H1 (cell line): ENCODE measurements around the gene FEV. TPM values are rescaled to one million over a fixed set of nuclear protein-coding genes. Genes with fewer than 3 reads are reported as not detected.
A peak's percentile ranks its signal among the peaks of the same experiment; 100 is the strongest.
"Not testable (repeated sequence)": the region's sequence is repeated elsewhere in the genome, so short reads cannot be mapped to it uniquely, and the experiment has no call there.

ENCODE experiments used
- CTCF ChIA-PET: fragments of 300-600 bp; sonication (Branson Sonifier 250); formaldehyde crosslinking; loops from one replicate; lab custom pipeline; 2021; ENCODE audit not compliant: partially characterized antibody; lab: Charles Lee
- POLR2A ChIA-PET: fragments of 300-600 bp; sonication (Branson Sonifier 250); formaldehyde crosslinking; loops from one replicate; lab custom pipeline; 2021; ENCODE audit warnings: inconsistent platforms; ENCODE audit not compliant: partially characterized antibody; lab: Charles Lee
- DNase-seq, 2 experiments: peaks; one replicate each; pipeline versions ENCODE4 v3.0.0 to v3.0.0-alpha.2; 2010 to 2022; ENCODE audit warnings: low spot score in 2 of 2, low read depth in 1 of 2, mixed read lengths in 1 of 2
- FAIRE-seq: peaks from 2 replicates; lab custom pipeline; 2011; peaks lifted over from hg19 to GRCh38; lab: Jason Lieb, UNC
- H2AFZ ChIP-seq: 2 replicates; pipeline ENCODE4 v1.8.1; 2012; ENCODE audit warnings: low read length, inconsistent platforms
- H2AK5ac ChIP-seq: 2 replicates; pipeline ENCODE4 v1.6.1; 2013; ENCODE audit warnings: low read depth, low read length
- H2BK120ac ChIP-seq: replicated peaks from 2 replicates; pipeline ENCODE3; 2013; ENCODE audit warnings: low read depth, low read length, inconsistent platforms
- H2BK12ac ChIP-seq: 2 replicates; pipeline ENCODE4 v1.6.1; 2013; ENCODE audit warnings: low read depth, low read length
- H2BK15ac ChIP-seq: 2 replicates; pipeline ENCODE4 v1.6.1; 2013; ENCODE audit warnings: low read length
- H2BK20ac ChIP-seq: 2 replicates; pipeline ENCODE4 v1.6.1; 2013; ENCODE audit warnings: low read length
- H2BK5ac ChIP-seq: 2 replicates; pipeline ENCODE4 v1.6.1; 2013; ENCODE audit warnings: low read depth, low read length
- H3K14ac ChIP-seq: 2 replicates; pipeline ENCODE4 v1.6.1; 2013; ENCODE audit warnings: inconsistent platforms; ENCODE audit not compliant: insufficient read length
- H3K18ac ChIP-seq: 2 replicates; pipeline ENCODE4 v1.6.1; 2013; ENCODE audit warnings: low read length; ENCODE audit errors: extremely low read depth
- H3K23ac ChIP-seq: 2 replicates; pipeline ENCODE4 v1.6.1; 2013; ENCODE audit warnings: inconsistent platforms; ENCODE audit not compliant: insufficient read length
- H3K23me2 ChIP-seq: 2 replicates; pipeline ENCODE4 v1.6.1; 2013; ENCODE audit warnings: low read depth, low read length
- H3K27ac ChIP-seq: 2 replicates; pipeline ENCODE4 v1.6.1; 2011; ENCODE audit warnings: low read depth, low read length, inconsistent platforms
- H3K27me3 ChIP-seq, 4 experiments: replicated peaks in 1 of 4; 1 replicate in 1 of 4; 2 replicates in 3 of 4; pipeline versions ENCODE4 v1.6.1 to v1.8.1; 2011 to 2013; ENCODE audit warnings: low read length in 3 of 4, mild to moderate bottlenecking in 3 of 4, inconsistent platforms in 2 of 4, mixed read lengths in 2 of 4, moderate library complexity in 1 of 4; ENCODE audit not compliant: control insufficient read depth in 3 of 4, insufficient read depth in 3 of 4; ENCODE audit errors: extremely low read depth in 1 of 4
- H3K36me3 ChIP-seq, 4 experiments: 2 replicates each; pipeline versions ENCODE4 v1.6.1 to v1.8.1; 2011 to 2013; ENCODE audit warnings: mild to moderate bottlenecking in 4 of 4, low read length in 3 of 4, moderate library complexity in 2 of 4, control low read depth in 1 of 4, inconsistent platforms in 1 of 4; ENCODE audit not compliant: insufficient read depth in 4 of 4, control insufficient read depth in 2 of 4
- H3K4ac ChIP-seq: replicated peaks from 2 replicates; pipeline ENCODE3; 2013; ENCODE audit warnings: low read length, low read depth, mixed read lengths, inconsistent platforms; ENCODE audit not compliant: insufficient read length
- H3K4me1 ChIP-seq, 4 experiments: replicated peaks in 1 of 4; 1 replicate in 1 of 4; 2 replicates in 3 of 4; pipeline versions ENCODE4 v1.6.1 to v1.8.1; 2011 to 2013; ENCODE audit warnings: low read length in 3 of 4, inconsistent platforms in 2 of 4, mixed read lengths in 1 of 4; ENCODE audit not compliant: insufficient read depth in 4 of 4, control insufficient read depth in 3 of 4
- H3K4me2 ChIP-seq, 2 experiments: 2 replicates each; pipeline versions ENCODE4 v1.6.1 to v1.8.1; 2011 to 2013; ENCODE audit warnings: low read depth in 2 of 2, low read length in 2 of 2, control low read depth in 1 of 2, inconsistent platforms in 1 of 2, mild to moderate bottlenecking in 1 of 2; ENCODE audit not compliant: insufficient read depth in 1 of 2
- H3K4me3 ChIP-seq, 4 experiments: fragments of 200-600, 300-600 bp in 1 of 4; sonication (generic), shearing (Covaris generic), sonication (Bioruptor Twin) in 1 of 4; 2 replicates each; pipeline versions ENCODE4 v1.5.1 to v1.8.1; 2011 to 2016; ENCODE audit warnings: low read length in 4 of 4, low read depth in 3 of 4, control low read depth in 2 of 4, inconsistent platforms in 2 of 4, mild to moderate bottlenecking in 2 of 4, mixed read lengths in 1 of 4, moderate library complexity in 1 of 4; ENCODE audit not compliant: insufficient read depth in 2 of 4; ENCODE audit errors: extremely low read depth in 1 of 4
- H3K56ac ChIP-seq: replicated peaks from 2 replicates; pipeline ENCODE3; 2013; ENCODE audit warnings: low read depth, mild to moderate bottlenecking, mixed read lengths, low read length, inconsistent platforms; ENCODE audit not compliant: insufficient read length
- H3K79me1 ChIP-seq: 2 replicates; pipeline ENCODE4 v1.6.1; 2013; ENCODE audit warnings: low read depth, low read length, control low read depth
- H3K79me2 ChIP-seq, 2 experiments: 2 replicates each; pipeline versions ENCODE4 v1.6.1 to v1.8.1; 2012 to 2013; ENCODE audit warnings: low read length in 2 of 2, mild to moderate bottlenecking in 2 of 2, inconsistent platforms in 1 of 2; ENCODE audit not compliant: insufficient read depth in 2 of 2, control insufficient read depth in 1 of 2
- H3K9ac ChIP-seq, 4 experiments: replicated peaks in 1 of 4; 1 replicate in 1 of 4; 2 replicates in 3 of 4; pipeline versions ENCODE4 v1.6.1 to v1.8.1; 2011 to 2013; ENCODE audit warnings: low read depth in 3 of 4, low read length in 3 of 4, control low read depth in 2 of 4, mild to moderate bottlenecking in 2 of 4, moderate library complexity in 2 of 4, inconsistent platforms in 1 of 4; ENCODE audit errors: extremely low read depth in 1 of 4
- H3K9me3 ChIP-seq, 2 experiments: 2 replicates each; pipeline versions ENCODE4 v1.6.1 to v1.8.1; 2012 to 2013; ENCODE audit warnings: mild to moderate bottlenecking in 2 of 2, moderate library complexity in 2 of 2, control low read depth in 1 of 2, inconsistent platforms in 1 of 2, low read depth in 1 of 2, low read length in 1 of 2, mixed read lengths in 1 of 2; ENCODE audit not compliant: insufficient read depth in 2 of 2
- H4K20me1 ChIP-seq, 2 experiments: replicated peaks in 1 of 2; 2 replicates each; pipeline versions ENCODE3 to v1.8.1; 2011 to 2013; ENCODE audit warnings: inconsistent platforms in 2 of 2, low read length in 2 of 2, mild to moderate bottlenecking in 1 of 2; ENCODE audit not compliant: insufficient read depth in 2 of 2, control insufficient read depth in 1 of 2
- H4K5ac ChIP-seq: 2 replicates; pipeline ENCODE4 v1.6.1; 2013; ENCODE audit warnings: low read length, low read depth, mixed read lengths, inconsistent platforms; ENCODE audit not compliant: insufficient read length
- H4K8ac ChIP-seq: 2 replicates; pipeline ENCODE4 v1.8.0; 2013; ENCODE audit warnings: mild to moderate bottlenecking, moderate library complexity, low read length, inconsistent platforms; ENCODE audit not compliant: insufficient read depth; ENCODE audit errors: extremely low read depth
- H4K91ac ChIP-seq: replicated peaks from 2 replicates; pipeline ENCODE3; 2013; ENCODE audit warnings: low read length, mixed read lengths, inconsistent platforms; ENCODE audit not compliant: insufficient read length
- WGBS, 2 experiments: shearing (Covaris generic) in 1 of 2; methylation state at CpG; one replicate each; pipeline versions ENCODE4 v1.1.6 to v1.1.7; 2013 to 2015; ENCODE audit warnings: low lambda C conversion rate in 2 of 2, mixed read lengths in 2 of 2, inconsistent platforms in 1 of 2, low coverage in 1 of 2, missing lambda C conversion rate in 1 of 2; ENCODE audit not compliant: insufficient replicate concordance in 2 of 2, insufficient coverage in 1 of 2, insufficient read length in 1 of 2; ENCODE audit errors: extremely low coverage in 1 of 2, missing lambda C conversion rate in 1 of 2; 5-methylcytosine and 5-hydroxymethylcytosine counted together
- microRNA counts: library from miRNA; unstranded; fragments of <30 nt; microRNA quantifications from one replicate; lab custom pipeline; 2015
- microRNA-seq, 2 experiments: library from miRNA; unstranded; fragments of <30 nt; microRNA quantifications; one replicate each; pipeline versions ENCODE4 to v1.2.0, GENCODE V29; 2016 to 2020; ENCODE audit warnings: borderline microRNAs expressed in 2 of 2, borderline number of aligned reads in 2 of 2, borderline replicate concordance in 1 of 2
- polyA plus RNA-seq, 7 experiments: library from polyadenylated mRNA; depleted of rRNA in 3 of 7; stranded (reverse) in 5 of 7; unstranded in 2 of 7; fragments of >200 nt in 5 of 7; fragments of 200-250 nt in 2 of 7; gene quantifications; 1 replicate in 5 of 7; 2 replicates in 1 of 7; 4 replicates in 1 of 7; pipeline versions ENCODE4 v1.2.1 to v1.2.3, GENCODE V29; 2011 to 2013; ENCODE audit warnings: missing spikeins in 2 of 7, mixed read lengths in 2 of 7
- small RNA-seq: library from polyadenylated mRNA; stranded (forward); fragments of <200 nt; extraction: miRNeasy Mini kit (QIAGEN cat#:217004); gene quantifications from one replicate; pipeline ENCODE3, GENCODE V24; 2013; ENCODE audit not compliant: insufficient read depth
- total RNA-seq: library from RNA; stranded (reverse); fragmentation: NEBNext Ultra II Directional; extraction: Animal tissue kit (Norgen Biotek cat#: 25700); gene quantifications from 2 replicates; pipeline ENCODE4 v1.2.1, GENCODE V29; 2021

The FEV gene
- total and polyA plus RNA-seq, 2 of the 8 experiments (the other 6 are each of a cell fraction or from before 2014, with no cell fraction given) = not detected

DNA sequence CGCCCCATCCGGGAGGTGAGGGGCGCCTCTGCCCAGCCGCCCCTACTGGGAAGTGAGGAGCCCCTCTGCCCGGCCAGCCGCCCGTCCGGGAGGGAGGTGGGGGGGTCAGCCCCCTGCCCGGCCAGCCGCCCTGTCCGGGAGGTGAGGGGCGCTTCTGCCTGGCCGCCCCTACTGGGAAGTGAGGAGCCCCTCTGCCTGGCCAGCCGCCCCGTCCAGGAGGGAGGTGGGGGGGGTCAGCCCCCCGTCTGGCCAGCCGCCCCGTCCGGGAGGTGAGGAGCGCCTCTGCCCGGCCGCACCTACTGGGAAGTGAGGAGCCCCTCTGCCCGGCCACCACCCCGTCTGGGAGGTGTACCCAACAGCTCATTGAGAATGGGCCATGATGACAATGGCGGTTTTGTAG is 53.2 kb downstream of the FEV start:
- H3K4ac ChIP-seq, H3K14ac ChIP-seq, H3K9ac ChIP-seq, H3K23me2 ChIP-seq, H2BK5ac ChIP-seq, H3K79me1 ChIP-seq, H4K8ac ChIP-seq, POLR2A ChIA-PET, H3K27ac ChIP-seq, H3K23ac ChIP-seq, H3K4me2 ChIP-seq, DNase-seq, H2AFZ ChIP-seq, H2BK12ac ChIP-seq, H2BK120ac ChIP-seq, H3K56ac ChIP-seq, H3K4me3 ChIP-seq, H3K36me3 ChIP-seq, H2BK20ac ChIP-seq, H2BK15ac ChIP-seq, H3K18ac ChIP-seq, H3K4me1 ChIP-seq, H4K20me1 ChIP-seq, H4K5ac ChIP-seq, H3K79me2 ChIP-seq, CTCF ChIA-PET, H2AK5ac ChIP-seq, H4K91ac ChIP-seq, H3K27me3 ChIP-seq, FAIRE-seq: not testable (repeated sequence)
- peaks cover 4 to 15% of the 10 kb centered on the region in 2 experiments; a peak in 2 of 4 replicates for H3K9me3 ChIP-seq
- 90% methylated on average over 4 of the region's 25 CpGs; no CpG with 5 or more reads in 1 of the 2 experiments for WGBS, 2 experiments

MicroRNAs encoded within 50 kb of the gene (microRNA counts, 767-probe panel; counts per million panel counts)
- 879 counts per million, percentile 95 among the panel's probes with 10 or more counts for microRNA hsa-miR-375 (lab: Ali Mortazavi, UCI)

Small RNA genes lying within 50 kb of the gene (microRNA-seq; reads per million reads assigned to microRNA genes)
- gene MIR375 = 15.2 to 24.0 reads per million in 2 experiments

Small RNA genes lying within 50 kb of the gene (small RNA-seq; reads per million reads assigned to genes)
- gene MIR375 = 58.6 reads per million, percentile 96 among the genes with 10 or more reads in this experiment

Other genes starting within 250 kb of the FEV start
- gene CYP27A1, start 203.0 kb downstream of the FEV start, total RNA-seq = 3.9 and 5.4 TPM in 2 replicates
- gene CYP27A1, start 203.0 kb downstream of the FEV start, polyA plus RNA-seq (2011; rRNA removed) = 12.9 and 14.7 TPM in 2 replicates
- not detected in 2 replicates for gene PRKAG3, start 153.4 kb downstream of the FEV start, total RNA-seq
- gene PRKAG3, start 153.4 kb downstream of the FEV start, polyA plus RNA-seq (2011; rRNA removed) = not detected in 2 replicates
- gene WNT6, start 125.4 kb downstream of the FEV start, total RNA-seq = not detected in 2 replicates
- gene WNT6, start 125.4 kb downstream of the FEV start, polyA plus RNA-seq (2011; rRNA removed) = not detected in 2 replicates
- gene WNT10A, start 104.3 kb downstream of the FEV start, total RNA-seq = not detected in 2 replicates
- 0.05 TPM in 1 of 2 replicates, not detected in the other for gene WNT10A, start 104.3 kb downstream of the FEV start, polyA plus RNA-seq (2011; rRNA removed)
- gene CDK5R2, start 25.5 kb downstream of the FEV start, total RNA-seq = not detected in 2 replicates
- 0.14 TPM in 2 replicates for gene CDK5R2, start 25.5 kb downstream of the FEV start, polyA plus RNA-seq (2011; rRNA removed)
- gene CRYBA2, start 8.2 kb upstream of the FEV start, total RNA-seq = not detected in 2 replicates
- gene CRYBA2, start 8.2 kb upstream of the FEV start, polyA plus RNA-seq (2011; rRNA removed) = not detected in 2 replicates
- gene CFAP65, start 56.3 kb upstream of the FEV start, total RNA-seq = 0.13 and 0.19 TPM in 2 replicates
- gene CFAP65, start 56.3 kb upstream of the FEV start, polyA plus RNA-seq (2011; rRNA removed) = 0.38 and 0.45 TPM in 2 replicates
- gene IHH, start 75.7 kb upstream of the FEV start, total RNA-seq = not detected in 2 replicates
- 0.03 and 0.13 TPM in 2 replicates for gene IHH, start 75.7 kb upstream of the FEV start, polyA plus RNA-seq (2011; rRNA removed)
- gene NHEJ1, start 175.6 kb upstream of the FEV start, total RNA-seq = 22.7 and 25.7 TPM in 2 replicates
- gene NHEJ1, start 175.6 kb upstream of the FEV start, polyA plus RNA-seq (2011; rRNA removed) = 19.4 and 24.1 TPM in 2 replicates
- gene SLC23A3, start 184.8 kb upstream of the FEV start, total RNA-seq = 0.84 and 0.90 TPM in 2 replicates
- gene SLC23A3, start 184.8 kb upstream of the FEV start, polyA plus RNA-seq (2011; rRNA removed) = 0.31 and 0.35 TPM in 2 replicates
- 32.9 and 33.0 TPM in 2 replicates for gene CNPPD1, start 191.7 kb upstream of the FEV start, total RNA-seq
- 35.9 and 44.8 TPM in 2 replicates for gene CNPPD1, start 191.7 kb upstream of the FEV start, polyA plus RNA-seq (2011; rRNA removed)
- 50.2 and 51.3 TPM in 2 replicates for gene RETREG2, start 193.1 kb upstream of the FEV start, total RNA-seq
- 66.8 and 67.4 TPM in 2 replicates for gene RETREG2, start 193.1 kb upstream of the FEV start, polyA plus RNA-seq (2011; rRNA removed)
- 16.0 and 16.6 TPM in 2 replicates for gene ZFAND2B, start 221.6 kb upstream of the FEV start, total RNA-seq
- 17.9 and 20.2 TPM in 2 replicates for gene ZFAND2B, start 221.6 kb upstream of the FEV start, polyA plus RNA-seq (2011; rRNA removed)
- 44.9 and 49.9 TPM in 2 replicates for gene ABCB6, start 233.8 kb upstream of the FEV start, total RNA-seq
- 50.6 and 65.6 TPM in 2 replicates for gene ABCB6, start 233.8 kb upstream of the FEV start, polyA plus RNA-seq (2011; rRNA removed)
- 43.6 and 43.8 TPM in 2 replicates for gene ATG9A, start 244.5 kb upstream of the FEV start, total RNA-seq
- 66.8 and 82.2 TPM in 2 replicates for gene ATG9A, start 244.5 kb upstream of the FEV start, polyA plus RNA-seq (2011; rRNA removed)
- gene ANKZF1, start 244.6 kb upstream of the FEV start, total RNA-seq = 44.4 and 50.1 TPM in 2 replicates
- 32.5 and 43.7 TPM in 2 replicates for gene ANKZF1, start 244.6 kb upstream of the FEV start, polyA plus RNA-seq (2011; rRNA removed)